CD4-positive, alpha-beta T cell (primary cell): ENCODE measurements around the gene RFFL. TPM values are rescaled to one million over a fixed set of nuclear protein-coding genes. Genes with fewer than 3 reads are reported as not detected.

Experiments used
- ATAC-seq: fragments of 200-7000 bp; cut with Tn5 transposase; one replicate; pipeline ENCODE4 v1.10.0; 2022; ENCODE audit warnings: mild to moderate bottlenecking; ENCODE audit not compliant: poor library complexity
- CTCF ChIA-PET: fragments of 350-600 bp; sonication (Branson Sonifier 250); formaldehyde crosslinking; loops from one replicate; lab custom pipeline; 2021; ENCODE audit warnings: antibody characterized with exemption, inconsistent platforms; lab: Charles Lee
- POLR2A ChIA-PET: fragments of 350-600 bp; sonication (Branson Sonifier 250); formaldehyde crosslinking; loops from one replicate; lab custom pipeline; 2021; ENCODE audit warnings: antibody characterized with exemption, inconsistent platforms; lab: Charles Lee
- DNase-seq, 14 experiments: peaks; one replicate each; pipeline ENCODE4 v3.0.0-alpha.2; 2013 to 2020; ENCODE audit warnings: mixed read lengths in 2 of 14
- H3K27ac ChIP-seq, 2 donors: one replicate each; pipeline versions ENCODE4 v1.5.1 to v1.7.0; 2013; ENCODE audit warnings: low read length in 2 of 2, low read depth in 1 of 2, mild to moderate bottlenecking in 1 of 2
- H3K27me3 ChIP-seq, 2 experiments: 1 replicate in 1 of 2; 2 replicates in 1 of 2; pipeline versions ENCODE4 v1.6.1 to v1.7.0; 2013; ENCODE audit warnings: low read length in 2 of 2, control low read depth in 1 of 2, mild to moderate bottlenecking in 1 of 2, moderate library complexity in 1 of 2; ENCODE audit not compliant: insufficient read depth in 2 of 2, control insufficient read depth in 1 of 2
- H3K36me3 ChIP-seq: one replicate; pipeline ENCODE4 v1.6.1; 2013; ENCODE audit warnings: low read length, control low read depth; ENCODE audit not compliant: insufficient read depth
- H3K4me1 ChIP-seq: one replicate; pipeline ENCODE4 v1.6.1; 2013; ENCODE audit warnings: low read length, control low read depth; ENCODE audit not compliant: insufficient read depth
- H3K4me3 ChIP-seq: one replicate; pipeline ENCODE4 v1.5.1; 2013; ENCODE audit warnings: mild to moderate bottlenecking, low read length, moderate library complexity
- H3K9me3 ChIP-seq, 2 experiments: 1 replicate in 1 of 2; 2 replicates in 1 of 2; pipeline versions ENCODE4 v1.6.1 to v1.7.0; 2013; ENCODE audit warnings: low read length in 2 of 2, mild to moderate bottlenecking in 2 of 2, control low read depth in 1 of 2, moderate library complexity in 1 of 2; ENCODE audit not compliant: control insufficient read depth in 1 of 2, insufficient read depth in 1 of 2
- H3K27ac Mint-ChIP-seq: one replicate; pipeline ENCODE4 v1.8.0; 2020; ENCODE audit warnings: mixed read lengths
- H3K27me3 Mint-ChIP-seq: one replicate; pipeline ENCODE4 v1.8.0; 2021; ENCODE audit warnings: mixed read lengths
- H3K36me3 Mint-ChIP-seq: one replicate; pipeline ENCODE4 v1.8.0; 2021; ENCODE audit warnings: low read depth, mixed read lengths
- H3K4me1 Mint-ChIP-seq: one replicate; pipeline ENCODE4 v1.8.0; 2021; ENCODE audit warnings: low read depth, mixed read lengths
- H3K4me3 Mint-ChIP-seq: one replicate; pipeline ENCODE4 v1.8.0; 2020; ENCODE audit warnings: mild to moderate bottlenecking, mixed read lengths
- H3K9me3 Mint-ChIP-seq: one replicate; pipeline ENCODE4 v1.8.0; 2020; ENCODE audit warnings: mixed read lengths
- CTCF ChIP-seq: fragments of 200-600 bp; IDR thresholded peaks from one replicate; pipeline ENCODE4 v1.8.0; 2022; ENCODE audit warnings: antibody characterized with exemption, mild to moderate bottlenecking
- intact Hi-C, 2 experiments: fragments of 100-400 bp; cut with DNase I in 1 of 2; cut with micrococcal nuclease in 1 of 2; formaldehyde crosslinking; loops; one replicate each; pipeline versions ENCODE4 v1.15.1 to v1.9.0; 2023 to 2025; cut with DNase I, micrococcal nuclease
- total RNA-seq, 174 experiments: library from RNA in 2 of 174; stranded (reverse) in 2 of 174; gene quantifications; one replicate each; pipeline ENCODE4 v1.2.3 and lab custom pipeline; 2021 to 2026

RFFL gene
- total RNA-seq, 2 experiments from 2014 or later, result 57.8 to 66.1 TPM

- ChIA-PET POLR2A (interaction anchor here (0.7 to 3.1 kb wide), 7 partner anchors 8 to 86 kb away, joined by 3 to 17 read pairs (median 5); partner anchors contain the start of genes RAD51D and RFFL), CTCF (interaction anchor here (1.2 to 1.8 kb wide), 2 partner anchors 9 to 18 kb away, joined by 3 to 9 read pairs; partner anchors contain the start of gene RFFL)
- H3K36me3 ChIP-seq, result no peaks in the 10 kb centered on the region
- H3K27me3 ChIP-seq, result no peaks in the 10 kb centered on the region
- intact Hi-C loops, result loop anchor here in 1 of 2 experiments (1.0 kb wide), 1 partner anchor 8 kb away; no protein-coding TSS in a partner anchor
- H3K27ac ChIP-seq, result peak overlapping the region in 1 of 2 donors; percentile 46
- Mint-ChIP-seq H3K9me3 (no peaks in the 10 kb centered on the region), H3K27ac (peak overlapping the region; percentile 79), H3K27me3 (no peaks in the 10 kb centered on the region), H3K36me3 (no peaks in the 10 kb centered on the region), H3K4me3 (no peak overlapping the region), H3K4me1 (peaks cover 78% of the 10 kb centered on the region)
- TF ChIP-seq CTCF, result no peak
- ATAC-seq (no peak), DNase-seq (no peak)
- H3K4me3 ChIP-seq, result no peak overlapping the region
- peaks cover 43% of the 10 kb centered on the region for H3K4me1 ChIP-seq
- H3K9me3 ChIP-seq, result no peaks in the 10 kb centered on the region
These were observed 18.1 kb upstream of the RFFL start for GRCh38 chr17:35081638-35082037.

GRCh38 chr17:35080536-35080935, 17.0 kb upstream of the RFFL start:
- ATAC-seq, result no peak
- no peaks in the 10 kb centered on the region for H3K36me3 ChIP-seq
- intact Hi-C loops, result no loop called here
- H3K4me3 Mint-ChIP-seq, result peak overlapping the region; percentile 6
- peak in 1 of 14 experiments; percentile 33 for DNase-seq
- H3K27me3 Mint-ChIP-seq, result no peaks in the 10 kb centered on the region
- H3K27ac Mint-ChIP-seq, result peak overlapping the region; percentile 1
- no peaks in the 10 kb centered on the region for H3K36me3 Mint-ChIP-seq
- ChIA-PET CTCF (interaction anchor here (1.3 to 1.7 kb wide), 3 partner anchors 10 to 16 kb away, joined by 3 to 4 read pairs (median 4); no protein-coding TSS in a partner anchor), POLR2A (interaction anchor here (3.1 kb wide), 1 partner anchor 16 kb away, joined by 17 read pairs; the partner anchor contains the start of gene RFFL)
- H3K27ac ChIP-seq, result no peak overlapping the region
- H3K4me1 Mint-ChIP-seq, result peaks cover 71% of the 10 kb centered on the region
- H3K4me1 ChIP-seq, result peaks cover 38% of the 10 kb centered on the region
- no peak for TF ChIP-seq CTCF
- no peak overlapping the region for H3K4me3 ChIP-seq
- H3K27me3 ChIP-seq, result no peaks in the 10 kb centered on the region
- H3K9me3 Mint-ChIP-seq, result no peaks in the 10 kb centered on the region
- no peaks in the 10 kb centered on the region for H3K9me3 ChIP-seq

- POLR2A ChIA-PET, result interaction anchor here (0.6 kb wide), 1 partner anchor 18 kb away, joined by 3 read pairs; no protein-coding TSS in a partner anchor
These were observed 16.3 kb upstream of the RFFL start for GRCh38 chr17:35079547-35080423.

More at GRCh38 chr17:35079547-35080423, 16.3 kb upstream of the RFFL start:
- intact Hi-C loops, result no loop called here
- H3K27ac ChIP-seq, result no peak overlapping the region
- no peaks in the 10 kb centered on the region for H3K9me3 Mint-ChIP-seq
- no peaks in the 10 kb centered on the region for H3K36me3 Mint-ChIP-seq
- H3K27me3 ChIP-seq, result no peaks in the 10 kb centered on the region
- H3K27ac Mint-ChIP-seq, result peak overlapping the region; percentile 1
- no peaks in the 10 kb centered on the region for H3K36me3 ChIP-seq
- no peak overlapping the region for H3K4me3 Mint-ChIP-seq
- no peak overlapping the region for H3K4me3 ChIP-seq
- no peak for ATAC-seq
- H3K9me3 ChIP-seq, result no peaks in the 10 kb centered on the region
- CTCF ChIA-PET, result interaction anchor here (1.3 to 1.7 kb wide), 3 partner anchors 9 to 16 kb away, joined by 3 to 4 read pairs (median 4); no protein-coding TSS in a partner anchor
- H3K4me1 ChIP-seq, result peaks cover 38% of the 10 kb centered on the region
- no peak for DNase-seq
- H3K4me1 Mint-ChIP-seq, result peaks cover 71% of the 10 kb centered on the region
- no peaks in the 10 kb centered on the region for H3K27me3 Mint-ChIP-seq
- TF ChIP-seq CTCF, result no peak
